ENCODE measurements around the gene TLR7. TPM values are rescaled to one million over a fixed set of nuclear protein-coding genes. Genes with fewer than 3 reads are reported as not detected.

Gene TLR7
- total and polyA plus RNA-seq, 2 of the 4 experiments (the other 2 are of a cell fraction), result not detected

DNA sequence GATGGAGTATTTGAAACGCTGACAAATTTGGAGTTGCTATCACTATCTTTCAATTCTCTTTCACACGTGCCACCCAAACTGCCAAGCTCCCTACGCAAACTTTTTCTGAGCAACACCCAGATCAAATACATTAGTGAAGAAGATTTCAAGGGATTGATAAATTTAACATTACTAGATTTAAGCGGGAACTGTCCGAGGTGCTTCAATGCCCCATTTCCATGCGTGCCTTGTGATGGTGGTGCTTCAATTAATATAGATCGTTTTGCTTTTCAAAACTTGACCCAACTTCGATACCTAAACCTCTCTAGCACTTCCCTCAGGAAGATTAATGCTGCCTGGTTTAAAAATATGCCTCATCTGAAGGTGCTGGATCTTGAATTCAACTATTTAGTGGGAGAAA is 52.7 kb downstream of the TLR7 start:
- Histone ChIP-seq H3K4ac (ENCODE audit: low read depth, low read length) (no peak overlapping the region), H2BK15ac (ENCODE audit: low read depth, low read length) (no peak overlapping the region), H2AFZ (replicated peaks; ENCODE audit: low read length, poor library complexity) (no peak overlapping the region), H3K23ac (ENCODE audit: low read depth, low read length) (no peak overlapping the region), H3K9ac (ENCODE audit: low read depth, low read length) (no peak overlapping the region), H2BK120ac (ENCODE audit: low read depth, low read length) (no peak overlapping the region), H3K14ac (replicated peaks; ENCODE audit: low read depth, low read length) (no peak overlapping the region), H2BK20ac (ENCODE audit: low read depth, low read length) (no peak overlapping the region), H3K4me3 (ENCODE audit: insufficient read depth, low read depth, low read length) (no peak overlapping the region), H3K27me3 (ENCODE audit: control insufficient read depth, insufficient read depth, low read length) (no peaks in the 10 kb centered on the region; the same call in 1 of the 2 replicates), H4K20me1 (ENCODE audit: insufficient read depth, low read length) (no peaks in the 10 kb centered on the region), H3K9me3 (ENCODE audit: control insufficient read depth, insufficient read depth, low read length) (no peaks in the 10 kb centered on the region), H3K18ac (ENCODE audit: low read depth, low read length) (no peak overlapping the region), H3K79me1 (ENCODE audit: low read depth in 1 of 2, low read length in 2 of 2) (no peaks in the 10 kb centered on the region), H3K56ac (ENCODE audit: extremely low read depth, insufficient read depth, low read length) (no peak overlapping the region), H3K36me3 (ENCODE audit: control insufficient read depth, insufficient read depth, low read length) (no peaks in the 10 kb centered on the region), H4K5ac (ENCODE audit: low read depth, low read length) (no peak overlapping the region), H2BK5ac (ENCODE audit: low read depth, low read length, poor library complexity, severe bottlenecking) (no peak overlapping the region), H3K9me1 (ENCODE audit: insufficient read depth, low read length) (no peaks in the 10 kb centered on the region), H2AK5ac (ENCODE audit: low read depth, low read length) (no peak overlapping the region), H3K4me1 (ENCODE audit: control insufficient read depth, insufficient read depth, low read length) (no peaks in the 10 kb centered on the region), H4K8ac (ENCODE audit: low read depth in 2 of 2, low read length in 2 of 2) (no peak overlapping the region), H3K27ac (ENCODE audit: insufficient read depth, low read length) (no peak overlapping the region), H2AK9ac (replicated peaks; ENCODE audit: low read depth, low read length, poor library complexity) (no peak overlapping the region), H4K91ac (ENCODE audit: insufficient read depth, low read depth, low read length) (no peak overlapping the region), H3K4me2 (ENCODE audit: low read depth, low read length) (no peak overlapping the region)
- no TSS peak for BruUV-seq (replicated peaks)
- ChIA-PET POLR2A (ENCODE audit: unreplicated experiment) (no interaction called here), CTCF (no interaction called here)
- in situ Hi-C loops (cut with MboI; ENCODE audit: low sequenced_read_pairs), result no loop called here
- WGBS, 2 experiments (ENCODE audit: extremely low coverage in 2 of 2, insufficient read length in 1 of 2), result no CpG with 5 or more reads among the region's 8 CpGs
- ATAC-seq (ENCODE audit: low read depth) (no peak), DNase-seq (no peak)
- intact Hi-C loops (cut with micrococcal nuclease), result no loop called here
- TF ChIP-seq BHLHE40 (IDR thresholded peaks at IDR 0.05; ENCODE audit: low read depth, low read length), result no peak
- TF ChIP-seq CTCF (conservative IDR thresholded peaks at IDR 0.05; ENCODE audit: low read depth, low read length), result no peak
- dilution Hi-C loops (cut with HindIII; ENCODE audit: low sequenced_read_pairs, unreplicated experiment), result no loop called here
